GM19324 (cell line): Measurements from ENCODE around the gene SCAPER.
"Not testable (repeated sequence)": the region's sequence is repeated elsewhere in the genome, so short reads cannot be mapped to it uniquely, and the experiment has no call there.

Experiments
- ATAC-seq: cut with Tn5 transposase; IDR thresholded peaks from one replicate; pipeline ENCODE4 v1.9.1; 2021; ENCODE audit warnings: mild to moderate bottlenecking, moderate library complexity; ENCODE audit not compliant: unreplicated experiment, low FRiP score

SCAPER gene

DNA sequence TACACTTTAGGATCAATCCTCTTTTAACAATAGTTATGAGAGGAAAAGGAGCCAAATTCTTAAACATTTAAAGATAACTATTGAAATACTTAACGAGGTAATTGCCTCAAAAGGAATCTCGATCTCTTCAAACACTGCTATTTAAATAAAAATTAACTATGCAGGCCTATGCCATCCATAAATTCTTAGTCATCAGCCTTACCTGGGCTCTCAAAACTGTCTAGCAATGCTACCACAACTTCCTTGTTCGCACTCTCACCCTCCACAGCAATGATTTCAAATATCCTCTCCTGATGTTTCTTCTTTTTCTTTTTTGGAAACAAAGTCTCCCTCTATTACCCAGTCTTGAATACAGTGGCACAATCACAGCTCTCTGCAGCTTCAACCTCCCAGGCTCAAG lies 606.2 kb downstream of the SCAPER start:
- ATAC-seq: no peak

DNA sequence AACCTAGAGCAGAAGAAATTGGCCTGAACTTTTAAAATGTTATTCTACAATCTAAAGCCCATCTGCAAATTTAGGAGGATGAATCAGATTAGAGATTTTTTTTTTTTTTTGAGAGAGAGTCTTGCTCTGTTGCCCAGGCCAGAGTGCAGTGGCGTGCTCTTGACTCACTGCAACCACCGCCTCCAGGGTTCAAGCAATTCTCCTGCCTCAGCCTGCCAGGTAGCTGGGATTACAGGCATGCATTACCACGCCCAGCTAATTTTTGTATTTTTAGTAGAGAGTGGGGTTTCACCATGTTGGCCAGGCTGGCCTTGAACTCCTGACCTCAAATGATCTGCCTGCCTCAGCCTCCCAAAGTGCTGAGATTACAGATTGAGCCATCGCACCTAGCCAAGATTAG lies 607.2 kb downstream of the SCAPER start:
- not testable (repeated sequence) for ATAC-seq
